H1 (cell line): ENCODE results near the gene TBX3. TPM values are rescaled to one million over a fixed set of nuclear protein-coding genes. Genes with fewer than 3 reads are reported as not detected.

Experiments used
- CTCF ChIA-PET: fragments of 300-600 bp; sonication (Branson Sonifier 250); formaldehyde crosslinking; loops from one replicate; lab custom pipeline; 2021; ENCODE audit not compliant: partially characterized antibody; lab: Charles Lee
- POLR2A ChIA-PET: fragments of 300-600 bp; sonication (Branson Sonifier 250); formaldehyde crosslinking; loops from one replicate; lab custom pipeline; 2021; ENCODE audit warnings: inconsistent platforms; ENCODE audit not compliant: partially characterized antibody; lab: Charles Lee
- DNase-seq, 2 experiments: peaks; one replicate each; pipeline versions ENCODE4 v3.0.0 to v3.0.0-alpha.2; 2010 to 2022; ENCODE audit warnings: low spot score in 2 of 2, low read depth in 1 of 2, mixed read lengths in 1 of 2
- FAIRE-seq: peaks from 2 replicates; lab custom pipeline; 2011; peaks lifted over from hg19 to GRCh38; lab: Jason Lieb, UNC
- H2AFZ ChIP-seq: 2 replicates; pipeline ENCODE4 v1.8.1; 2012; ENCODE audit warnings: low read length, inconsistent platforms
- H2AK5ac ChIP-seq: 2 replicates; pipeline ENCODE4 v1.6.1; 2013; ENCODE audit warnings: low read depth, low read length
- H2BK120ac ChIP-seq: replicated peaks from 2 replicates; pipeline ENCODE3; 2013; ENCODE audit warnings: low read depth, low read length, inconsistent platforms
- H2BK12ac ChIP-seq: 2 replicates; pipeline ENCODE4 v1.6.1; 2013; ENCODE audit warnings: low read depth, low read length
- H2BK15ac ChIP-seq: 2 replicates; pipeline ENCODE4 v1.6.1; 2013; ENCODE audit warnings: low read length
- H2BK20ac ChIP-seq: 2 replicates; pipeline ENCODE4 v1.6.1; 2013; ENCODE audit warnings: low read length
- H2BK5ac ChIP-seq: 2 replicates; pipeline ENCODE4 v1.6.1; 2013; ENCODE audit warnings: low read depth, low read length
- H3K14ac ChIP-seq: 2 replicates; pipeline ENCODE4 v1.6.1; 2013; ENCODE audit warnings: inconsistent platforms; ENCODE audit not compliant: insufficient read length
- H3K18ac ChIP-seq: 2 replicates; pipeline ENCODE4 v1.6.1; 2013; ENCODE audit warnings: low read length; ENCODE audit errors: extremely low read depth
- H3K23ac ChIP-seq: 2 replicates; pipeline ENCODE4 v1.6.1; 2013; ENCODE audit warnings: inconsistent platforms; ENCODE audit not compliant: insufficient read length
- H3K23me2 ChIP-seq: 2 replicates; pipeline ENCODE4 v1.6.1; 2013; ENCODE audit warnings: low read depth, low read length
- H3K27ac ChIP-seq: 2 replicates; pipeline ENCODE4 v1.6.1; 2011; ENCODE audit warnings: low read depth, low read length, inconsistent platforms
- H3K27me3 ChIP-seq, 4 experiments: replicated peaks in 1 of 4; 1 replicate in 1 of 4; 2 replicates in 3 of 4; pipeline versions ENCODE4 v1.6.1 to v1.8.1; 2011 to 2013; ENCODE audit warnings: low read length in 3 of 4, mild to moderate bottlenecking in 3 of 4, inconsistent platforms in 2 of 4, mixed read lengths in 2 of 4, moderate library complexity in 1 of 4; ENCODE audit not compliant: control insufficient read depth in 3 of 4, insufficient read depth in 3 of 4; ENCODE audit errors: extremely low read depth in 1 of 4
- H3K36me3 ChIP-seq, 4 experiments: 2 replicates each; pipeline versions ENCODE4 v1.6.1 to v1.8.1; 2011 to 2013; ENCODE audit warnings: mild to moderate bottlenecking in 4 of 4, low read length in 3 of 4, moderate library complexity in 2 of 4, control low read depth in 1 of 4, inconsistent platforms in 1 of 4; ENCODE audit not compliant: insufficient read depth in 4 of 4, control insufficient read depth in 2 of 4
- H3K4ac ChIP-seq: replicated peaks from 2 replicates; pipeline ENCODE3; 2013; ENCODE audit warnings: low read length, low read depth, mixed read lengths, inconsistent platforms; ENCODE audit not compliant: insufficient read length
- H3K4me1 ChIP-seq, 4 experiments: replicated peaks in 1 of 4; 1 replicate in 1 of 4; 2 replicates in 3 of 4; pipeline versions ENCODE4 v1.6.1 to v1.8.1; 2011 to 2013; ENCODE audit warnings: low read length in 3 of 4, inconsistent platforms in 2 of 4, mixed read lengths in 1 of 4; ENCODE audit not compliant: insufficient read depth in 4 of 4, control insufficient read depth in 3 of 4
- H3K4me2 ChIP-seq, 2 experiments: 2 replicates each; pipeline versions ENCODE4 v1.6.1 to v1.8.1; 2011 to 2013; ENCODE audit warnings: low read depth in 2 of 2, low read length in 2 of 2, control low read depth in 1 of 2, inconsistent platforms in 1 of 2, mild to moderate bottlenecking in 1 of 2; ENCODE audit not compliant: insufficient read depth in 1 of 2
- H3K4me3 ChIP-seq, 4 experiments: fragments of 200-600, 300-600 bp in 1 of 4; sonication (generic), shearing (Covaris generic), sonication (Bioruptor Twin) in 1 of 4; 2 replicates each; pipeline versions ENCODE4 v1.5.1 to v1.8.1; 2011 to 2016; ENCODE audit warnings: low read length in 4 of 4, low read depth in 3 of 4, control low read depth in 2 of 4, inconsistent platforms in 2 of 4, mild to moderate bottlenecking in 2 of 4, mixed read lengths in 1 of 4, moderate library complexity in 1 of 4; ENCODE audit not compliant: insufficient read depth in 2 of 4; ENCODE audit errors: extremely low read depth in 1 of 4
- H3K56ac ChIP-seq: replicated peaks from 2 replicates; pipeline ENCODE3; 2013; ENCODE audit warnings: low read depth, mild to moderate bottlenecking, mixed read lengths, low read length, inconsistent platforms; ENCODE audit not compliant: insufficient read length
- H3K79me1 ChIP-seq: 2 replicates; pipeline ENCODE4 v1.6.1; 2013; ENCODE audit warnings: low read depth, low read length, control low read depth
- H3K79me2 ChIP-seq, 2 experiments: 2 replicates each; pipeline versions ENCODE4 v1.6.1 to v1.8.1; 2012 to 2013; ENCODE audit warnings: low read length in 2 of 2, mild to moderate bottlenecking in 2 of 2, inconsistent platforms in 1 of 2; ENCODE audit not compliant: insufficient read depth in 2 of 2, control insufficient read depth in 1 of 2
- H3K9ac ChIP-seq, 4 experiments: replicated peaks in 1 of 4; 1 replicate in 1 of 4; 2 replicates in 3 of 4; pipeline versions ENCODE4 v1.6.1 to v1.8.1; 2011 to 2013; ENCODE audit warnings: low read depth in 3 of 4, low read length in 3 of 4, control low read depth in 2 of 4, mild to moderate bottlenecking in 2 of 4, moderate library complexity in 2 of 4, inconsistent platforms in 1 of 4; ENCODE audit errors: extremely low read depth in 1 of 4
- H3K9me3 ChIP-seq, 2 experiments: 2 replicates each; pipeline versions ENCODE4 v1.6.1 to v1.8.1; 2012 to 2013; ENCODE audit warnings: mild to moderate bottlenecking in 2 of 2, moderate library complexity in 2 of 2, control low read depth in 1 of 2, inconsistent platforms in 1 of 2, low read depth in 1 of 2, low read length in 1 of 2, mixed read lengths in 1 of 2; ENCODE audit not compliant: insufficient read depth in 2 of 2
- H4K20me1 ChIP-seq, 2 experiments: replicated peaks in 1 of 2; 2 replicates each; pipeline versions ENCODE3 to v1.8.1; 2011 to 2013; ENCODE audit warnings: inconsistent platforms in 2 of 2, low read length in 2 of 2, mild to moderate bottlenecking in 1 of 2; ENCODE audit not compliant: insufficient read depth in 2 of 2, control insufficient read depth in 1 of 2
- H4K5ac ChIP-seq: 2 replicates; pipeline ENCODE4 v1.6.1; 2013; ENCODE audit warnings: low read length, low read depth, mixed read lengths, inconsistent platforms; ENCODE audit not compliant: insufficient read length
- H4K8ac ChIP-seq: 2 replicates; pipeline ENCODE4 v1.8.0; 2013; ENCODE audit warnings: mild to moderate bottlenecking, moderate library complexity, low read length, inconsistent platforms; ENCODE audit not compliant: insufficient read depth; ENCODE audit errors: extremely low read depth
- H4K91ac ChIP-seq: replicated peaks from 2 replicates; pipeline ENCODE3; 2013; ENCODE audit warnings: low read length, mixed read lengths, inconsistent platforms; ENCODE audit not compliant: insufficient read length
- BCL11A ChIP-seq, 2 experiments: IDR thresholded peaks; one replicate each; pipeline ENCODE4 v1.6.1; 2011; ENCODE audit warnings: low read depth in 2 of 2, low read length in 2 of 2, mild to moderate bottlenecking in 2 of 2
- EZH2 ChIP-seq: fragments of 200-600 bp; sonication (generic); IDR thresholded peaks from 2 replicates; pipeline ENCODE4 v1.7.1; 2012; ENCODE audit warnings: low read depth, mild to moderate bottlenecking, moderate library complexity, low read length, inconsistent platforms; ENCODE audit not compliant: severe bottlenecking
- FOSL1 ChIP-seq: IDR thresholded peaks from 2 replicates; pipeline ENCODE4 v1.6.1; 2011; ENCODE audit warnings: mild to moderate bottlenecking, low read depth, low read length, moderate library complexity; ENCODE audit not compliant: insufficient read depth
- KDM4A ChIP-seq: IDR thresholded peaks from one replicate; pipeline ENCODE4 v1.7.1; 2012; ENCODE audit warnings: low read depth, mild to moderate bottlenecking, moderate library complexity, low read length, inconsistent platforms; ENCODE audit not compliant: severe bottlenecking
- POLR2AphosphoS5 ChIP-seq: IDR thresholded peaks from 2 replicates; pipeline ENCODE4 v1.6.1; 2011; ENCODE audit warnings: low read depth, low read length
- RNF2 ChIP-seq: fragments of 200-900, 300-1000 bp; sonication (generic); IDR thresholded peaks from 2 replicates; pipeline ENCODE4 v1.7.1; 2016; ENCODE audit warnings: borderline replicate concordance, low read depth, mild to moderate bottlenecking, antibody characterized with exemption, low read length; ENCODE audit not compliant: poor library complexity, severe bottlenecking; ENCODE audit errors: missing control alignments
- WGBS, 2 experiments: shearing (Covaris generic) in 1 of 2; methylation state at CpG; one replicate each; pipeline versions ENCODE4 v1.1.6 to v1.1.7; 2013 to 2015; ENCODE audit warnings: low lambda C conversion rate in 2 of 2, mixed read lengths in 2 of 2, inconsistent platforms in 1 of 2, low coverage in 1 of 2, missing lambda C conversion rate in 1 of 2; ENCODE audit not compliant: insufficient replicate concordance in 2 of 2, insufficient coverage in 1 of 2, insufficient read length in 1 of 2; ENCODE audit errors: extremely low coverage in 1 of 2, missing lambda C conversion rate in 1 of 2; 5-methylcytosine and 5-hydroxymethylcytosine counted together
- polyA plus RNA-seq, 7 experiments: library from polyadenylated mRNA; depleted of rRNA in 3 of 7; stranded (reverse) in 5 of 7; unstranded in 2 of 7; fragments of >200 nt in 5 of 7; fragments of 200-250 nt in 2 of 7; gene quantifications; 1 replicate in 5 of 7; 2 replicates in 1 of 7; 4 replicates in 1 of 7; pipeline versions ENCODE4 v1.2.1 to v1.2.3, GENCODE V29; 2011 to 2013; ENCODE audit warnings: missing spikeins in 2 of 7, mixed read lengths in 2 of 7
- total RNA-seq: library from RNA; stranded (reverse); fragmentation: NEBNext Ultra II Directional; extraction: Animal tissue kit (Norgen Biotek cat#: 25700); gene quantifications from 2 replicates; pipeline ENCODE4 v1.2.1, GENCODE V29; 2021

The TBX3 gene
- total and polyA plus RNA-seq, 2 of the 8 experiments (the other 6 are each of a cell fraction or from before 2014, with no cell fraction given), result 0.09 to 1.0 TPM

GRCh38 chr12:114667669-114668150 lies 16.3 kb downstream of the TBX3 start:
- no peak for FAIRE-seq
- H3K9ac ChIP-seq, result no peak overlapping the region
- H4K5ac ChIP-seq, result no peak overlapping the region
- peaks cover 11 to 14% of the 10 kb centered on the region in 2 experiments for H4K20me1 ChIP-seq
- no peaks in the 10 kb centered on the region; the same call in 1 of the 2 replicates for H3K23me2 ChIP-seq
- no peak overlapping the region for H3K23ac ChIP-seq
- WGBS, 2 experiments, result 2% methylated on average over 14 of the region's 16 CpGs; no CpG with 5 or more reads in 1 of the 2 experiments
- H3K4me2 ChIP-seq, result peak overlapping the region; percentile 56 to 71
- H4K91ac ChIP-seq, result no peak overlapping the region
- CTCF ChIA-PET, result interaction anchor here (0.6 to 2.5 kb wide), 7 partner anchors 12 to 1177 kb away, joined by 3 to 8 read pairs (median 3); partner anchors contain the start of gene TBX3
- no peak overlapping the region for H3K18ac ChIP-seq
- peak overlapping the region in 3 of 4 experiments; percentile 31 to 54 (median 38); a peak in 5 of 8 replicates for H3K4me3 ChIP-seq
- peak overlapping the region; percentile 80 for H2BK12ac ChIP-seq
- 0 out of 2 replicates have a peak overlapping the region, but pooled peaks have one; percentile 21 for H2BK20ac ChIP-seq
- DNase-seq, result no peak
- H3K36me3 ChIP-seq, result no peaks in the 10 kb centered on the region
- H2BK5ac ChIP-seq, result no peak overlapping the region
- peaks cover 4 to 35% (median 16%) of the 10 kb centered on the region in 4 experiments for H3K4me1 ChIP-seq
- H3K79me2 ChIP-seq, result no peaks in the 10 kb centered on the region
- H3K14ac ChIP-seq, result no peak overlapping the region
- no peak overlapping the region for H2AK5ac ChIP-seq
- H3K4ac ChIP-seq, result no peak overlapping the region
- H3K27ac ChIP-seq, result no peak overlapping the region
- H3K79me1 ChIP-seq, result no peaks in the 10 kb centered on the region
- H3K56ac ChIP-seq, result no peak overlapping the region
- H2BK120ac ChIP-seq, result no peak overlapping the region
- TF ChIP-seq RNF2, result peak; percentile 77
- peak; percentile 52 for TF ChIP-seq EZH2
- TF ChIP-seq POLR2AphosphoS5, result no peak
- peak; percentile 3 for TF ChIP-seq KDM4A
- no peak for TF ChIP-seq FOSL1
- no peak for TF ChIP-seq BCL11A (IDR thresholded peaks at IDR 0.05; ENCODE audit: low read depth in 2 of 2, low read length in 2 of 2)
- H3K27me3 ChIP-seq, result peaks cover 72 to 91% (median 88%) of the 10 kb centered on the region in 4 experiments
- no peak overlapping the region for H2AFZ ChIP-seq
- no peak overlapping the region for H4K8ac ChIP-seq
- H2BK15ac ChIP-seq, result no peak overlapping the region
- POLR2A ChIA-PET, result no interaction called here
- no peaks in the 10 kb centered on the region for H3K9me3 ChIP-seq
